Endothelial cell of umbilical vein (primary cell): ENCODE data around the gene CNTN5.

Source experiments
- GATA2 ChIP-seq: IDR thresholded peaks from 2 replicates; pipeline ENCODE4 v1.7.0; 2011; ENCODE audit warnings: low read depth, mild to moderate bottlenecking, moderate library complexity, mixed read lengths, low read length; ENCODE audit not compliant: insufficient read length, insufficient read depth
- POLR2A ChIP-seq: IDR thresholded peaks from 2 replicates; pipeline ENCODE4 v1.6.1; 2012; ENCODE audit warnings: low read depth, mild to moderate bottlenecking, control low read depth, low read length
- POLR2AphosphoS5 ChIP-seq: IDR thresholded peaks from 2 replicates; pipeline ENCODE4 v1.6.1; 2012; ENCODE audit warnings: low read depth, mild to moderate bottlenecking, control low read depth, low read length, moderate library complexity; ENCODE audit not compliant: insufficient read depth
- TF ChIP-seq, protein P1 (sequence below), 2 donors: IDR thresholded peaks; 1 replicate in 1 of 2; 2 replicates in 1 of 2; pipeline ENCODE4 v1.5.1; 2011; ENCODE audit warnings: low read length in 2 of 2, mild to moderate bottlenecking in 2 of 2, moderate library complexity in 2 of 2, control low read depth in 1 of 2, inconsistent platforms in 1 of 2, low read depth in 1 of 2; ENCODE audit not compliant: insufficient read depth in 1 of 2; ENCODE audit errors: extremely low read depth in 1 of 2

DNA sequence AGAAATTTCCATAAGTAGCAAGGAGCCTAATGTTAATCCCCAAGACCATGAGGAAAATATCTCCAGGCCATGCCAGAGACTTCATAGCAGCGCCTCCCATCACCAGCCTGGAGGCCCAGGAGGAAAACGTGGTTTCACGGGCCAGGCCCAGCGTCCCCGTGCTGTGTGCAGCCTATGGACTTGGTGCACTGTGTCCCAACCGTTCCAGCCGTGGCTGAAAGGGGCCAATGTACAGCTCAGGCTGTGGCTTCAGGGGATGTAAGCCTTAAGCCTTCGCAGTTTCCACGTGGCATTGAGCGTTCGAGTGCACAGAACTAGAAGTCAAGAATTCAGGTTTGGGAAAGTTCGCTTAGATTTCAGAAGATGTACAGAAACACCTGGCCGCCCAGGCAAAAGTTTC is 510.7 kb downstream of the CNTN5 start:
- TF ChIP-seq, protein P1, sequence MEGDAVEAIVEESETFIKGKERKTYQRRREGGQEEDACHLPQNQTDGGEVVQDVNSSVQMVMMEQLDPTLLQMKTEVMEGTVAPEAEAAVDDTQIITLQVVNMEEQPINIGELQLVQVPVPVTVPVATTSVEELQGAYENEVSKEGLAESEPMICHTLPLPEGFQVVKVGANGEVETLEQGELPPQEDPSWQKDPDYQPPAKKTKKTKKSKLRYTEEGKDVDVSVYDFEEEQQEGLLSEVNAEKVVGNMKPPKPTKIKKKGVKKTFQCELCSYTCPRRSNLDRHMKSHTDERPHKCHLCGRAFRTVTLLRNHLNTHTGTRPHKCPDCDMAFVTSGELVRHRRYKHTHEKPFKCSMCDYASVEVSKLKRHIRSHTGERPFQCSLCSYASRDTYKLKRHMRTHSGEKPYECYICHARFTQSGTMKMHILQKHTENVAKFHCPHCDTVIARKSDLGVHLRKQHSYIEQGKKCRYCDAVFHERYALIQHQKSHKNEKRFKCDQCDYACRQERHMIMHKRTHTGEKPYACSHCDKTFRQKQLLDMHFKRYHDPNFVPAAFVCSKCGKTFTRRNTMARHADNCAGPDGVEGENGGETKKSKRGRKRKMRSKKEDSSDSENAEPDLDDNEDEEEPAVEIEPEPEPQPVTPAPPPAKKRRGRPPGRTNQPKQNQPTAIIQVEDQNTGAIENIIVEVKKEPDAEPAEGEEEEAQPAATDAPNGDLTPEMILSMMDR (IDR thresholded peaks at IDR 0.05; ENCODE audit: extremely low read depth in 1 of 2, insufficient read depth in 1 of 2, low read depth in 1 of 2, low read length in 2 of 2) = no peak
- TF ChIP-seq POLR2A = no peak
- TF ChIP-seq GATA2 = no peak
- TF ChIP-seq POLR2AphosphoS5 = no peak
